GM12878 (cell line): ENCODE results near the gene EPHB2. TPM values are rescaled to one million over a fixed set of nuclear protein-coding genes. Genes with fewer than 3 reads are reported as not detected.

Experiments used
- ATAC-seq: fragments of 200-7000 bp; cut with Tn5 transposase; 3 replicates; pipeline ENCODE4 v1.9.1; 2020; ENCODE audit warnings: mild to moderate bottlenecking, moderate library complexity
- BruUV-seq: library from RNA; stranded (reverse); fragments of 400-500 nt; replicated peaks from 2 replicates; lab custom pipeline; 2021; lab: Mats Ljungman, UMichigan
- CTCF ChIA-PET: fragments of 300-600 bp; sonication (Branson Sonifier 250); formaldehyde crosslinking; extraction: SDS; loops from one replicate; lab custom pipeline; 2021; ENCODE audit warnings: inconsistent platforms; lab: Yijun Ruan, JAX
- POLR2A ChIA-PET: fragments of 350-600 bp; formaldehyde crosslinking; extraction: SDS; loops from one replicate; lab custom pipeline; 2021; ENCODE audit warnings: inconsistent platforms; lab: Charles Lee
- RAD21 ChIA-PET: fragments of 300-600 bp; sonication (Branson Sonifier 250); formaldehyde crosslinking; loops from one replicate; lab custom pipeline; 2023; ENCODE audit warnings: antibody characterized with exemption; ENCODE audit not compliant: unreplicated experiment; lab: Charles Lee
- SMC1A ChIA-PET: fragments of 300-600 bp; sonication (Branson Sonifier 250); formaldehyde crosslinking; loops from one replicate; lab custom pipeline; 2023; ENCODE audit not compliant: unreplicated experiment, uncharacterized antibody; lab: Charles Lee
- DNase-seq: peaks from one replicate; pipeline ENCODE4 v3.0.0-alpha.2; 2011; ENCODE audit warnings: low read depth, low spot score
- FAIRE-seq: peaks from 3 replicates; lab custom pipeline; 2011; peaks lifted over from hg19 to GRCh38; lab: Jason Lieb, UNC
- H2AFZ ChIP-seq: 2 replicates; pipeline ENCODE4 v1.6.0; 2011; ENCODE audit warnings: low read depth, low read length, control low read depth; ENCODE audit not compliant: control insufficient read depth
- H3K27ac ChIP-seq: 2 replicates; pipeline ENCODE4 v1.5.1; 2011; ENCODE audit warnings: control low read depth; ENCODE audit not compliant: control insufficient read depth, insufficient read depth
- H3K27me3 ChIP-seq, 2 experiments: replicated peaks in 1 of 2; 2 replicates each; pipeline versions ENCODE4 v1.6.0 to v1.6.1; 2011; ENCODE audit warnings: low read length in 1 of 2; ENCODE audit not compliant: control insufficient read depth in 2 of 2, insufficient read depth in 2 of 2
- H3K36me3 ChIP-seq, 2 experiments: 2 replicates each; pipeline ENCODE4 v1.5.1; 2011; ENCODE audit warnings: low read length in 1 of 2; ENCODE audit not compliant: control insufficient read depth in 2 of 2, insufficient read depth in 2 of 2
- H3K4me1 ChIP-seq: 2 replicates; pipeline ENCODE4 v1.6.1; 2011; ENCODE audit warnings: mild to moderate bottlenecking, low read length, moderate library complexity, mixed read lengths; ENCODE audit not compliant: control insufficient read depth, insufficient read depth
- H3K4me2 ChIP-seq: 2 replicates; pipeline ENCODE4 v1.6.0; 2011; ENCODE audit warnings: control low read depth; ENCODE audit not compliant: control insufficient read depth, insufficient read depth
- H3K4me3 ChIP-seq: fragments of 200-600 bp; sonication (generic); 2 replicates; pipeline ENCODE4 v1.5.1; 2016
- H3K79me2 ChIP-seq: 2 replicates; pipeline ENCODE4 v1.6.0; 2011; ENCODE audit warnings: low read length; ENCODE audit not compliant: control insufficient read depth, insufficient read depth
- H3K9ac ChIP-seq: 2 replicates; pipeline ENCODE4 v1.8.0; 2011; ENCODE audit warnings: low read length, control low read depth, mixed read lengths; ENCODE audit not compliant: control insufficient read depth, insufficient read depth
- H3K9me3 ChIP-seq: replicated peaks from 3 replicates; pipeline ENCODE4 v1.5.1; 2011; ENCODE audit warnings: mild to moderate bottlenecking, low read length; ENCODE audit not compliant: control insufficient read depth, insufficient read depth
- H4K20me1 ChIP-seq: 2 replicates; pipeline ENCODE4 v1.6.0; 2011; ENCODE audit not compliant: control insufficient read depth, insufficient read depth
- E4F1 ChIP-seq: fragments of 450-650 bp; IDR thresholded peaks from 2 replicates; pipeline ENCODE4 v1.6.1; 2018; ENCODE audit warnings: borderline replicate concordance, mild to moderate bottlenecking; ENCODE audit not compliant: partially characterized antibody
- MEF2A ChIP-seq: IDR thresholded peaks from 2 replicates; pipeline ENCODE4 v1.6.1; 2011; ENCODE audit warnings: low read depth, mild to moderate bottlenecking, low read length, moderate library complexity; ENCODE audit not compliant: insufficient read depth
- POLR2A ChIP-seq: IDR thresholded peaks from 2 replicates; pipeline ENCODE4 v1.6.1; 2011; ENCODE audit warnings: low read depth, mild to moderate bottlenecking, low read length
- ZNF384 ChIP-seq: IDR thresholded peaks from 2 replicates; pipeline ENCODE4 v1.6.1; 2012; ENCODE audit warnings: low read depth, mild to moderate bottlenecking, low read length, improper control_type of control experiment, borderline replicate concordance
- WGBS: methylation state at CpG from one replicate; pipeline ENCODE4 v1.1.6; 2016; ENCODE audit warnings: low lambda C conversion rate; ENCODE audit not compliant: insufficient replicate concordance, insufficient coverage; ENCODE audit errors: missing lambda C conversion rate; 5-methylcytosine and 5-hydroxymethylcytosine counted together
- in situ Hi-C: fragments of 300-500 bp; cut with MboI; formaldehyde crosslinking; loops from 9 replicates; pipeline ENCODE4 v1.14.3; 2018; ENCODE audit warnings: mixed read lengths
- intact Hi-C: fragments of 100-400 bp; cut with micrococcal nuclease; formaldehyde crosslinking; loops from one replicate; pipeline ENCODE4 v1.14.2; 2022; ENCODE audit not compliant: unreplicated experiment
- polyA plus RNA-seq, 11 experiments: library from polyadenylated mRNA; depleted of rRNA in 4 of 11; unstranded in 6 of 11; stranded (reverse) in 5 of 11; fragments of >200 nt; fragmentation: Nextera tagmentation in 4 of 11; fragmentation: Illumina TruSeq in 1 of 11; extraction: Ambion mirVana in 4 of 11; extraction: Trizol in 1 of 11; gene quantifications; 1 replicate in 1 of 11; 2 replicates in 10 of 11; pipeline versions ENCODE4 v1.2.1 to v1.2.3, GENCODE V29; 2011 to 2016; ENCODE audit warnings: inconsistent platforms in 2 of 11, missing spikeins in 2 of 11, low read depth in 1 of 11
- total RNA-seq, 4 experiments: library from RNA; depleted of rRNA in 3 of 4; stranded (reverse); fragments of >200 nt in 3 of 4; fragmentation: Illumina TruSeq in 1 of 4; extraction: Trizol in 1 of 4; gene quantifications; 2 replicates each; pipeline versions ENCODE4 v1.2.1 to v1.2.3, GENCODE V29; 2013 to 2021

EPHB2 gene
- total and polyA plus RNA-seq, 10 of the 15 experiments (the other 5 are each of a cell fraction or from before 2014, with no cell fraction given): 0.13 to 3.3 (median 0.92) TPM

- Histone ChIP-seq H3K27ac (no peak overlapping the region), H3K4me1 (no peaks in the 10 kb centered on the region), H3K4me2 (no peak overlapping the region), H4K20me1 (no peaks in the 10 kb centered on the region; the same call in 1 of the 2 replicates), H3K4me3 (no peak overlapping the region), H3K36me3 (no peaks in the 10 kb centered on the region), H3K9ac (no peak overlapping the region), H3K9me3 (no peaks in the 10 kb centered on the region), H3K27me3 (peaks cover 1 to 2% of the 10 kb centered on the region in 2 experiments; a peak in 2 of 4 replicates), H2AFZ (no peak overlapping the region), H3K79me2 (no peaks in the 10 kb centered on the region)
- WGBS: 30% methylated on average over 4 of the region's 6 CpGs
- SMC1A ChIA-PET: no interaction called here
- no peak for DNase-seq
- FAIRE-seq: no peak
- CTCF ChIA-PET: no interaction called here
- RAD21 ChIA-PET: no interaction called here
- intact Hi-C loops (no loop called here), in situ Hi-C loops (no loop called here)
- POLR2A ChIA-PET: no interaction called here
- TF ChIP-seq POLR2A (no peak), E4F1 (no peak), ZNF384 (no peak), MEF2A (no peak)
- ATAC-seq: no peak
- BruUV-seq: no TSS peak
These were observed 81.2 kb downstream of the EPHB2 start for GRCh38 chr1:22791831-22792347.
